ENCODE data around the gene BPIFB1.

BPIFB1 gene

DNA sequence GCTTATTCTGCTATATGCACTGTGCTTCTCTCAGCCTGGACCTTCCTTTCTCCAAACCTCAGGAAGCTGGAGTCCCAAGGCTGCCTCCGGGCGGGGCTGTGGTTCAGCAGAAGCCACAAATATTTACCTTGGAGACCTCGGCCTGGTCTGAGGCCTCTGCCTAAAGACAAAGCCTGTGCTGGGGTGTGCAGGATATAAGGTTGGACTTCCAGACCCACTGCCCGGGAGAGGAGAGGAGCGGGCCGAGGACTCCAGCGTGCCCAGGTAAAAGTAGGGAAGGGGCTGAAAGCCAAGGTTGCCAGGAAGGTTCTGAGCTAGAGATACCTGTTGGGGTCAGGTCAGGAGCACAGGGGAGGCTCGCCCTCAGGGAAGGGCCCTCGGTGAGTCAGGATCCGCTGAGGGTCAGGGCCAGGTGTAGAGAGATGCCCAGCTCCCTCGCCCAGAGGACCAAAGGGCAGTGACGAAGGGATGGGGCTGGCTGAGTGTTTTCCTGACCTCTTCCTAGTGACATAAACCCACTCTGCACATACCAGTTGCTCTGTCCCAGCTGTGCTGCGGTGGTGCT lies at the start of gene BPIFB1:
BPIFB1 (plus strand) TSS at position 224 of the 565 bp plus-strand sequence. CDS start 2,860 bp downstream, outside the sequence.
- DNase-seq (ENCODE audit: low read depth): no peak

DNA sequence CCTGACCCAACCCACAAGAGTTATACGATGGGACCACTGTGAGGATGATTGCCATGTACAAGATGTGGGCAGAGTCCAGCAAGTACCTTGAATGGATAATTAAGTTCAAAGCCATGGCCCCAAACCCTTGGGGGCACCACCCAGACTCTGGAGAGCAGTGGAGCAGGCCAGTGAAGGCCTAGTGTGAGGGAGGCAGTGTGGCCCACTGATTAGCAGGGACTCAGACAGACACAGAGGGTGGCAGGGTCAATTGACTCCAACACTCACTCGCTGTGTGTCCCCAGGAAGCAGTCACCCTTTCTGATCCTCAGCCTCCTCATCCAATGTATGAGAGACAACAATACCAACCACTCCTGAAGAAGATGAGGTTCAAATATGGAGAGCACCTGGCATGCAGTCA lies 49.0 kb upstream of the BPIFB1 start:
- no peak for DNase-seq (ENCODE audit: low read depth)

GRCh38 chr20:33235696-33236095 lies 47.3 kb upstream of the BPIFB1 start, which contains the start of gene BPIFA1:
TSS of gene BPIFA1 (plus strand) at chr20:33235996. CDS start at chr20:33237712, 1,716 bp downstream.
- no peak for DNase-seq (ENCODE audit: low read depth)

DNA sequence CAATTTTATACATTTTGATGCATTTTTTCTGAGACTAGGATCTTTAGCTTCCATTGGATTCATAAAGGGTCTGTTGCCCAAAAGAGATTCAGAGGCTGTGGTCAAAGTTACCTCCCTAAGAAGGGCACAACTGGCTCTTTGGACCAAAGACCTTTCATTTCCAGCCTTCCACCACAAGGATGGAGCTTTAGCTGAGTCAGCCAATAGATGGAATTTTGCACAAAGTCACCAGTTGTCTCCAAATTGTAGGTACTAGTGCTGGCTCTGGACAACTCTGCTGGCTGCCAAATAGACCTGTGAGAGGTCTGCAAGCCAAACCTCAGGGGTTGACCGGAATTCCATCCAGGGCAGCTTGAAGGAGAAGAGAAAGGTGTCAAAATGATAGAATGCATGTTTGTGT lies 46.7 kb upstream of the BPIFB1 start:
- no peak for DNase-seq (ENCODE audit: low read depth)

- no peak for DNase-seq (ENCODE audit: low read depth)
Measured at GRCh38 chr20:33237989-33238388, 45.0 kb upstream of the BPIFB1 start.

DNA sequence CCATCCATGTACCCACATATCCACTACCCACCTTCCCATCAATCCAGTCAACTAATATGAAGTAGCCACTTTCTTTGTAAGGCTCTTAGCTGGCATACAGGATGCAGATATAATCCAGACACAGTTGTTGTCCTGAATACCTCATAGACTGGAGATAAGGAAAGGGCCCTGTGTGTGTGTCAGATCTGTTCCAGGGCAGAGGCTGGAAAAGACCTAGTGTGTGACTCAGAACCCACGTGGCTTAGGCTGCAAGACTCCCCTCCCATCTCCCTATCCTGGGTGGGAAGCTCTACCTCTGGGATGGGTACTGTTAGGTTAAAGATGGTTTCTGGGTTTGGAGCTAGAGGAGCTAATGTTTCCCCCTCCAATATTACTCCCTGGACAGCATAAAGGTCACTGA lies 43.6 kb upstream of the BPIFB1 start:
- no peak for DNase-seq (ENCODE audit: low read depth)

GRCh38 chr20:33239979-33240736 lies 42.9 kb upstream of the BPIFB1 start:
- no peak for DNase-seq (ENCODE audit: low read depth)

DNA sequence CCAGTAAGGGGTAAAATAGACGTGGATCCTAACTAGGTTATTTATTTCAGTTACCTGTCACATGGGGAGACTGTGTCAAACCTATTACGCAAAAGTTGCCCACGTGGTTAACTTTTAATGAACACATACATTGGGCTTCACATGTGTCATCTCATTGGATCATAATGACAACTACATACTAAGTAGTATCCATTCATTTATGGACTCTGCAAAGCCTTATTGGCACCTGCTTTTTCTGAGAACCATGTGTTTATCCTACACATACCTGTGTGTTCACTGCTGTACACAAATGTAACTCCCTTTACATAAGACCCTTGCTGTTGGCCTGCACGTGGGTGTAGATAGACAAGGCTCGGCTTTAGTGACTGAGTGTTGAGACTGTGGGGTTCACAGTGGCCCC lies 42.1 kb upstream of the BPIFB1 start:
- DNase-seq (ENCODE audit: low read depth): no peak

- DNase-seq (ENCODE audit: low read depth): no peak
Measured at GRCh38 chr20:33242319-33243100, 40.5 kb upstream of the BPIFB1 start.

- no peak for DNase-seq (ENCODE audit: low read depth)
Measured at GRCh38 chr20:33246077-33246476, 36.9 kb upstream of the BPIFB1 start.

GRCh38 chr20:33249456-33249855 lies 33.6 kb upstream of the BPIFB1 start:
- no peak for DNase-seq (ENCODE audit: low read depth)

DNA sequence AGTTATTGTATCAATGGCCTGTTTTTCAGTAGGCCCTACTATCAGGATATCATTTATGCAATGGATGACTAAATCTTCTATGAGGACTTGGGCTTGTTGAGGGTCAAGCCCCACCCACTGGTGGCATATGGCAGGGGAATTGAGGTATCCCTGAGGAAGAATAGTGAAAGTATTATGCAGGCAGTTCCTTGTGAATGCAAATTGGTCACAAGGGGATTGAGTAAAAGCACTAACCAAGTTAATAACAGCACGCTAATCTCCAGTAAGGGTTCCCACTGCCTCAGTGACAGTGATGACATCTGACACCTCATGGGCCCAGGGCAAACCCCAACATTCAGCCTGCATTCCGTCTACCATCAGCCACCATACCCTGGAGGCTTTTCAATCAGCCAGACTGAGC lies 32.3 kb upstream of the BPIFB1 start:
- no peak for DNase-seq (ENCODE audit: low read depth)

DNA sequence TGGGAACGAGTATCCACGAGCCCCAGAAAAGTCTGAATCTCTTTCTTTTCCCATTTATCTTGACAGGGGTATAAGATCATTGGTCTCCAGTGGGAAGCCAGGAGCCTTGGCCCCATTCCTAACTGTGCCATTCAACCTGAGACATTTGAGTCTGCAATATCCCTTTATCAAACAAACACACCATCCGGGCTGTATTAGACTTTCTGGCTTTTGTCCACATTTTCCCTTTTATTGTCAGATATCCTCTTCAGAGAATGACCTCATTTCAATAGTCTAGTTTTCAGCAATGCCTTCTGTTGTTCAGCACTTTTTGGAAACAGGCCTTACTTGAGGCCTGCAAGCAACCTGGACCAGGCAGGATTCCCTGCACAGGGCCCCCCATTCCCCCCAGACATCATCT lies 31.5 kb upstream of the BPIFB1 start:
- no peak for DNase-seq (ENCODE audit: low read depth)

- no peak for DNase-seq (ENCODE audit: low read depth)
Measured at GRCh38 chr20:33252460-33252859, 30.6 kb upstream of the BPIFB1 start.

- no peak for DNase-seq (ENCODE audit: low read depth)
Measured at GRCh38 chr20:33255005-33255404, 28.0 kb upstream of the BPIFB1 start.

GRCh38 chr20:33257237-33257636 lies 25.8 kb upstream of the BPIFB1 start:
- no peak for DNase-seq (ENCODE audit: low read depth)

DNA sequence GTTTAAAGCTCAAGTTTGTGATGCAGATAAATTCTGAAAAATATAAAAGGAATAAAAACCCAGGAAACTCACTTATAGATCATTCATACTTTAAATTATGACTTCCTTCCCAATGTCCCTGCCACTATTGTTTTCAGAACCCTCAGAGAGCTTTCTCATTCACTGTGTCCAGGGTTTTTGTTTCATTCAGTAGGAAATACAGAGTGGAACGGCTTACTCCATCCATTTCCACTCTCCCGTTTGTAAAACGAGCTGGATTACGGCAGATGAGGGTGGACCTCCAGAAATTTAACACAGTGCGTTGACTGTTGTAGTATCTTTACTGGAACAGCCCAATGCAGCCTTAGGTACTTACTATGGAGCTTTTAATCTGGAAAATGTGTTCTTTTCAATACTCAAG lies 23.6 kb upstream of the BPIFB1 start:
- DNase-seq (ENCODE audit: low read depth): no peak

DNA sequence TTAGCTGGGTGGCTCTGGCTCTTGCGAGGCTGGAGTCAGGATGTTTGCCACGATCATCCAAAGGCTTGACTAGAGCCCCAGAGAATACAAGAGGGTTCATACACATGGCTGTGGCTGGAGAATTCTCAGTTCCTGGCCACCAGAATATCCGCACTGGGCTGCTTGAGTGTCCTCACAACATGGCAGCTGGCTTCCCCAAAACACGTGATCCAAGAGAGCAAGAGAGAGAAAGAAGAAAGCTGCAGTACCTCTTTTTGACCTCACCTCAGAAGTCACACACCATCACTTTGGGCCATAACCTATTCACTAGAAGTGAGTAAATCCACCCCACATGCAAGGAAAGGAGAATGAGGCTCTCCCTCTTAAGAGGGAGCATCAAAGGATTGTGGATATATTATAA lies 21.5 kb upstream of the BPIFB1 start:
- DNase-seq (ENCODE audit: low read depth): no peak

DNA sequence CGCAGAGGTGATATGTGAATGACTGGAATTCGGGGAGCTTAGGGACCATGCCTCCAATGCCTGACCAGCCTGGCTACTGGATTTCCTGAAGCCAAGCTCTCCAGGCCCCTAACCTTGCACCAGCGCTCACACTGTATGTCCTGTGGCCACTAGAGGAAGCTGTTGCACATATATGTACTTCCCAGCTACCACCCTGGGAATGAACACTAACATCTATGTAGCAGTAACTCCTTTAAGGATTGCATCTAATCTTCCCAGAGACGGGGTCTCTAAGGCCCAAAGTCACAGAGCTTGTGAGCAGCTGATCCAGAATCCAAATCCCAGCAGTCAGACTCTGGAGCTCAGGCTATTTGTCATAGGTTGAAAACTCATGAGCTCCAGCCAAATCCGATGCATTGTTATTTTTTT lies 20.4 kb upstream of the BPIFB1 start:
- peak; percentile 31 for DNase-seq (ENCODE audit: low read depth)

DNA sequence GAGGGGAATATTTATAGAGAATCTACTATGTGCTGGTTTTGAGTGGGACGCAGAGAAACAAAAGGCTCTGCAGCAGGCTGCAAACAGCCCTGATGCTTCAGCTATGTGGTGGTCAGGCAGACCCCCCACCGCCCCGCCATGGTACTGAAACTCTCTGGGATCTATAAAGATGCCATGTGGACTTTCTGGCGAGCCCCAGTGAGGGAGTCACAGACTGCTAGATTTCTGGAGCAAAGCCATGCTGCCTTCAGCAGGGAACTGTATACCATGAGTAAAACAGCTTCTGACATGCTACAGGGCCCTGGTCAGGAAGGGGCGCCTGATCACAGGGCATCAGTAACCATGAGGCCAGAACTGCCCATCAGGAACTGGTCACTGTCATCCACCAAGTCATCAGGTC lies 19.2 kb upstream of the BPIFB1 start:
- no peak for DNase-seq (ENCODE audit: low read depth)

DNA sequence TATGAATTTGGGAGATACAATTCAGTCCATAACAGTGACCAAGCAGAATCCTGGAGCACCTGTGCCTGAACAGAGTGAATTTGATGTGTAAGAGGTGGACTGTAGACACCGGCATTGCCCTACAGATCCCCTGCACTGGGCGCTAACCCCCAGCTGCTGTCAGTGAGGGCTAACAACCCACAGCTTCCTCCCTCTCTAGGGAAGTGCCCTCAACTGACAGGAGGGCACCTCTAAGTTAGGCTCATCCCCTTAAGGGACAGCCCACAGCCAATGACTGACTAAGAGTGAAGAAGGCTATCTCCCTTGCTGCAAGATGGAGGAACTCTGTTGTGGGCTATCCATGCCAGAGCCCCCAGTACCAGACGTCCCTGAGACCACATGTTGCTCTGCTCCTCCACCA lies 15.3 kb upstream of the BPIFB1 start:
- no peak for DNase-seq (ENCODE audit: low read depth)

GRCh38 chr20:33272155-33272873 lies 10.7 kb upstream of the BPIFB1 start:
- DNase-seq (ENCODE audit: low read depth): no peak

All from stromal cell of bone marrow (primary cell).